ENCODE measurements around the gene PIGT.

The PIGT gene

DNA sequence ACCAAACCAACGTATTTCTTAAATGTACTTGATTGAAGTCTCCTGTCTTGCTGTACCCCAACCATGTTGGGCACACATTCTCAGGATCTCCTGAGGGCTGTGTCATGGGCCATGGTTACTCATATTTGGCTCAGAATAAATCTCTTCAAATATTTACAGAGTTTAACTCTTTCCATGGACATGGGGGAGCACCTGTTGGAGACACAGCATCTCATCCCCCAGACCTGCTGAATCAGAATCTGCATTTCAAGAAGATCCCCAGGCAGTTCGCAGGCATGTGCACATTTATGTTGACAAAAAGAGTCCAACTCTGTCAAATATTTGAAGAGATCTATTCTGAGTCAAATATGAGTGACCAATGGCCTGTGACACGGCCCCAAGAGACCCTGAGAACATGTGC, 24.5 kb downstream of the PIGT start:
- H4K8ac ChIP-seq (ENCODE audit: low read depth, low read length): no peak overlapping the region
- no peaks in the 10 kb centered on the region for H3K27me3 ChIP-seq (ENCODE audit: insufficient read depth, low read length)
- no peak overlapping the region for H3K18ac ChIP-seq (ENCODE audit: low read length)
- no peaks in the 10 kb centered on the region for H3K9me3 ChIP-seq (ENCODE audit: insufficient read depth, low read depth, low read length)
- no peak overlapping the region for H4K12ac ChIP-seq (ENCODE audit: low read depth, low read length)
- peak overlapping the region; percentile 28 for H3K14ac ChIP-seq (ENCODE audit: low read length)
- WGBS (ENCODE audit: extremely low coverage, insufficient coverage, insufficient read length): no CpG with 5 or more reads among the region's 3 CpGs
- no peak overlapping the region for H3K23ac ChIP-seq (ENCODE audit: low read length)
- H2AK5ac ChIP-seq (ENCODE audit: low read length): no peak overlapping the region
- no peak overlapping the region for H3K4me3 ChIP-seq (ENCODE audit: low read depth, low read length)
- no peak overlapping the region for H2AFZ ChIP-seq (ENCODE audit: insufficient read depth, low read length, poor library complexity)
- peak overlapping the region; percentile 74 for H2BK120ac ChIP-seq (ENCODE audit: insufficient read depth, low read length, poor library complexity)
- H3K79me2 ChIP-seq (ENCODE audit: control insufficient read depth, insufficient read depth, low read length, poor library complexity): peaks cover 3% of the 10 kb centered on the region
- H3K27ac ChIP-seq (ENCODE audit: low read depth, low read length): peak overlapping the region; percentile 91
- no peaks in the 10 kb centered on the region for H3K36me3 ChIP-seq (ENCODE audit: control insufficient read depth in 1 of 2, insufficient read depth in 2 of 2, low read length in 2 of 2)
- H3K4me2 ChIP-seq (ENCODE audit: low read length): no peak overlapping the region
- DNase-seq: no peak
- peaks cover 20% of the 10 kb centered on the region for H3K79me1 ChIP-seq (ENCODE audit: low read length)
- H2BK12ac ChIP-seq (ENCODE audit: low read length): peak overlapping the region; percentile 8
- no peak overlapping the region for H3K9ac ChIP-seq (ENCODE audit: low read length)
- H3K4me1 ChIP-seq (ENCODE audit: control insufficient read depth in 1 of 2, insufficient read depth in 2 of 2, low read length in 2 of 2): peaks cover 20% of the 10 kb centered on the region in 2 experiments
- peak overlapping the region; percentile 36 for H2BK5ac ChIP-seq (ENCODE audit: low read depth, low read length, poor library complexity)
- peak overlapping the region; percentile 29 for H4K91ac ChIP-seq (ENCODE audit: low read depth, low read length)
- H3K4ac ChIP-seq (ENCODE audit: low read depth, low read length): no peak overlapping the region

DNA sequence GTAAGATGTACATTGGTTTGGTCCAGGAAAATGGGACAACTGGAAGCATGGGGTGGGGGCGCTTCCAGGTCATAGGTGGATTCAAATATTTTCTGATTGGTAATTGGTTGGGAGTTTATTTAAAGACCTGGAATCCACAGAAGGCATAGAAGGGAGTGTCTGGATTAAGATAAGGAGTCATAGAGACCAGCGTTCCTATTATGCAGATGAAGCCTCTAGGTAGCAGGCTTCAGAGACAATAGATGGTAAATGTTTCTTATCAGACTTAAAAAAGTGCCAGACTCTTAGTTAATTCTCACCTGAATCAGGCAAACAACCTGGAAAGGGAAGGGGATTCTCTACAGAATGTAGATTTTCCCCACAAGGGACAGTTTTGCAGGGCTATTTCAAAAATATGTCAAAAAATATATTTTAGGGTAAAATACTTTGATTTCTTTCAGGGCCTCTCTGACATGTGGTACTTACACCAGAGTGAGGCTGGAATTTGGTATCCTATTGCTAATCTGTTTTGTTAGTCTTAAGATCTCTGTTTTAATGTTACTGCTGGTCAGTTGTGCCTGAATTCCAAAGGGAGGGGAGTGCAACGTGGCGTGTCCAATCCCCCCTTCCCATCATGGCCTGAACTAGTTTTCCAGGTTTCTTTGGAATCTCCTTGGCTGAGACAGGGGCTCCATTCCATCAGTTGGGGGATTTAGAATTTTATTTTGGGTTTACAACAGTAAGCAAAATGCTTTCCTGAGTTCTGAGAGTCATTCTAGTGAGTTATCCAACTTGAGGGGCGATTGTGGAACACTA, 25.1 kb downstream of the PIGT start:
- Histone ChIP-seq H3K4me3 (ENCODE audit: low read depth, low read length) (no peak overlapping the region), H3K14ac (ENCODE audit: low read length) (peak overlapping the region; percentile 62), H3K36me3 (ENCODE audit: control insufficient read depth in 1 of 2, insufficient read depth in 2 of 2, low read length in 2 of 2) (no peaks in the 10 kb centered on the region), H3K4me2 (ENCODE audit: low read length) (peak overlapping the region; percentile 32), H4K12ac (ENCODE audit: low read depth, low read length) (no peak overlapping the region), H3K79me1 (ENCODE audit: low read length) (peaks cover 22% of the 10 kb centered on the region), H2AK5ac (ENCODE audit: low read length) (no peak overlapping the region), H2BK5ac (ENCODE audit: low read depth, low read length, poor library complexity) (peak overlapping the region; percentile 85), H3K27ac (ENCODE audit: low read depth, low read length) (peak overlapping the region; percentile 91), H3K9me3 (ENCODE audit: insufficient read depth, low read depth, low read length) (no peaks in the 10 kb centered on the region), H2BK120ac (ENCODE audit: insufficient read depth, low read length, poor library complexity) (peak overlapping the region; percentile 71), H3K4me1 (ENCODE audit: control insufficient read depth in 1 of 2, insufficient read depth in 2 of 2, low read length in 2 of 2) (peaks cover 23 to 25% of the 10 kb centered on the region in 2 experiments), H4K8ac (ENCODE audit: low read depth, low read length) (peak overlapping the region; percentile 14), H2BK12ac (ENCODE audit: low read length) (peak overlapping the region; percentile 45), H3K4ac (ENCODE audit: low read depth, low read length) (no peak overlapping the region), H3K27me3 (ENCODE audit: insufficient read depth, low read length) (no peaks in the 10 kb centered on the region), H3K79me2 (ENCODE audit: control insufficient read depth, insufficient read depth, low read length, poor library complexity) (peaks cover 3% of the 10 kb centered on the region), H3K18ac (ENCODE audit: low read length) (no peak overlapping the region), H2AFZ (ENCODE audit: insufficient read depth, low read length, poor library complexity) (no peak overlapping the region), H3K9ac (ENCODE audit: low read length) (no peak overlapping the region), H4K91ac (ENCODE audit: low read depth, low read length) (peak overlapping the region; percentile 61), H3K23ac (ENCODE audit: low read length) (no peak overlapping the region)
- no CpG with 5 or more reads among the region's 5 CpGs for WGBS (ENCODE audit: extremely low coverage, insufficient coverage, insufficient read length)
- no peak for DNase-seq

DNA sequence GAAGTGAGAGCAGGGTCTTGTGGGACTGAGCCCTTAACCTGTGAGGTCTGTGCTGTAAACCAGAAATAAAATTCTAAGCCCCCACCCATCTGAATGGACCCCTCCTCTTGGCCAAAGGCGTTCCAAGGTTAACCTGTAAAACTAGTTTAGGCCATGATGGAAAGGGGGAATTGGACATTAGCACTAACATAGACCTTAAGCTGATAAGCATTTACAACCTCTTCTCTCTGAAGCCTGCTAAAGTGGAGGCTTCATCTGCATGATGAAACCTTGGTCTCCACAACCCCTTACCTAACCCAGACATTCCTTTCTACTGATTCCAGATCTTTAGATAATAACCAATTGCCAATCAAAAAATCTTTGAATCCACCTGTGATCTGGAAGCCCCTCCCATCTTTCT, 25.8 kb downstream of the PIGT start:
- H3K9me3 ChIP-seq (ENCODE audit: insufficient read depth, low read depth, low read length): no peaks in the 10 kb centered on the region
- H2AFZ ChIP-seq (ENCODE audit: insufficient read depth, low read length, poor library complexity): no peak overlapping the region
- H3K18ac ChIP-seq (ENCODE audit: low read length): no peak overlapping the region
- H4K12ac ChIP-seq (ENCODE audit: low read depth, low read length): no peak overlapping the region
- H2BK120ac ChIP-seq (ENCODE audit: insufficient read depth, low read length, poor library complexity): peak overlapping the region; percentile 71
- peaks cover 23 to 25% of the 10 kb centered on the region in 2 experiments for H3K4me1 ChIP-seq (ENCODE audit: control insufficient read depth in 1 of 2, insufficient read depth in 2 of 2, low read length in 2 of 2)
- H2BK5ac ChIP-seq (ENCODE audit: low read depth, low read length, poor library complexity): peak overlapping the region; percentile 85
- no peak overlapping the region for H3K4ac ChIP-seq (ENCODE audit: low read depth, low read length)
- H3K79me2 ChIP-seq (ENCODE audit: control insufficient read depth, insufficient read depth, low read length, poor library complexity): peaks cover 3% of the 10 kb centered on the region
- no peaks in the 10 kb centered on the region for H3K36me3 ChIP-seq (ENCODE audit: control insufficient read depth in 1 of 2, insufficient read depth in 2 of 2, low read length in 2 of 2)
- H3K14ac ChIP-seq (ENCODE audit: low read length): peak overlapping the region; percentile 62
- H3K23ac ChIP-seq (ENCODE audit: low read length): no peak overlapping the region
- peak overlapping the region; percentile 32 for H3K4me2 ChIP-seq (ENCODE audit: low read length)
- peak overlapping the region; percentile 55 for H4K91ac ChIP-seq (ENCODE audit: low read depth, low read length)
- peaks cover 21% of the 10 kb centered on the region for H3K79me1 ChIP-seq (ENCODE audit: low read length)
- H4K8ac ChIP-seq (ENCODE audit: low read depth, low read length): peak overlapping the region; percentile 14
- no CpG with 5 or more reads among the region's 1 CpG for WGBS (ENCODE audit: extremely low coverage, insufficient coverage, insufficient read length)
- DNase-seq: peak in 1 of 2 donors; percentile 20
- H2AK5ac ChIP-seq (ENCODE audit: low read length): no peak overlapping the region
- no peak overlapping the region for H3K9ac ChIP-seq (ENCODE audit: low read length)
- H3K27ac ChIP-seq (ENCODE audit: low read depth, low read length): peak overlapping the region; percentile 91
- no peaks in the 10 kb centered on the region for H3K27me3 ChIP-seq (ENCODE audit: insufficient read depth, low read length)
- H2BK12ac ChIP-seq (ENCODE audit: low read length): peak overlapping the region; percentile 45
- no peak overlapping the region for H3K4me3 ChIP-seq (ENCODE audit: low read depth, low read length)

DNA sequence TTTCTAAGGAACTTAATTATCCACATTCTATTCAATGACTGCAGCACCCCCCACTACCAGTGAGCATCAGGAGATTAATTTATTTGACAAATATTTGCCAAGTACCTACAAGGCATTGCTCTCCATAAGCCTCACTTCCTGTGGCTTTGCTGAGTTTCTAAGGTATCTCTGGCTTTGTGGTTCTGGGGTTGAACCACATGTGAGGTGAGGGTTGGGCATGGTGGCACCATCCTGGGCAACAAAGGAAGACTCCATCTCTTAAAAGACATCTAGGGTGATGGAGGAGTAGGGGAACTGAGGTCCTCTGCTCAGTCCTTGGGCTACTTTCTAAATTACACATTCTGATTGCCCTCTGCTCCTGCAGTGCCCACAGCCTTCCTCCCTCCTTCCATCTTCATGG, 28.1 kb downstream of the PIGT start:
- Histone ChIP-seq H3K36me3 (ENCODE audit: control insufficient read depth in 1 of 2, insufficient read depth in 2 of 2, low read length in 2 of 2) (no peaks in the 10 kb centered on the region), H4K8ac (ENCODE audit: low read depth, low read length) (peak overlapping the region; percentile 55), H3K27me3 (ENCODE audit: insufficient read depth, low read length) (no peaks in the 10 kb centered on the region), H3K9ac (ENCODE audit: low read length) (no peak overlapping the region), H4K12ac (ENCODE audit: low read depth, low read length) (peak overlapping the region; percentile 13), H2BK12ac (ENCODE audit: low read length) (peak overlapping the region; percentile 86), H3K27ac (ENCODE audit: low read depth, low read length) (peak overlapping the region; percentile 59), H3K79me2 (ENCODE audit: control insufficient read depth, insufficient read depth, low read length, poor library complexity) (peaks cover 3% of the 10 kb centered on the region), H3K23ac (ENCODE audit: low read length) (no peak overlapping the region), H2BK120ac (ENCODE audit: insufficient read depth, low read length, poor library complexity) (peak overlapping the region; percentile 61), H3K4me3 (ENCODE audit: low read depth, low read length) (no peak overlapping the region), H3K18ac (ENCODE audit: low read length) (peak overlapping the region; percentile 71), H3K4ac (ENCODE audit: low read depth, low read length) (peak overlapping the region; percentile 35), H4K91ac (ENCODE audit: low read depth, low read length) (peak overlapping the region; percentile 88), H3K14ac (ENCODE audit: low read length) (peak overlapping the region; percentile 78), H3K4me1 (ENCODE audit: control insufficient read depth in 1 of 2, insufficient read depth in 2 of 2, low read length in 2 of 2) (peaks cover 29 to 35% of the 10 kb centered on the region in 2 experiments), H3K4me2 (ENCODE audit: low read length) (peak overlapping the region; percentile 9), H2BK5ac (ENCODE audit: low read depth, low read length, poor library complexity) (peak overlapping the region; percentile 68), H3K9me3 (ENCODE audit: insufficient read depth, low read depth, low read length) (peaks cover 2% of the 10 kb centered on the region), H2AK5ac (ENCODE audit: low read length) (peak overlapping the region; percentile 22), H2AFZ (ENCODE audit: insufficient read depth, low read length, poor library complexity) (peak overlapping the region; percentile 5), H3K79me1 (ENCODE audit: low read length) (peaks cover 21% of the 10 kb centered on the region)
- no peak for DNase-seq
